ENCODE results near the gene SCGB1D1. TPM values are rescaled to one million over a fixed set of nuclear protein-coding genes. Genes with fewer than 3 reads are reported as not detected.

Gene SCGB1D1
- total and polyA plus RNA-seq, 10 of the 15 experiments (the other 5 are each of a cell fraction or from before 2014, with no cell fraction given), result not detected

- no peak overlapping the region for H3K27ac ChIP-seq (ENCODE audit: control insufficient read depth, insufficient read depth)
- FAIRE-seq (no peak), DNase-seq (ENCODE audit: low read depth, low spot score) (no peak), ATAC-seq (no peak)
- WGBS (ENCODE audit: insufficient coverage, insufficient replicate concordance, low lambda C conversion rate, missing lambda C conversion rate), result 96% methylated on average over 2 of the region's 2 CpGs
- RAD21 ChIA-PET (ENCODE audit: unreplicated experiment), result no interaction called here
- intact Hi-C loops (cut with micrococcal nuclease; ENCODE audit: unreplicated experiment) (no loop called here), in situ Hi-C loops (cut with MboI) (no loop called here)
- no TSS peak for BruUV-seq (replicated peaks)
- H3K27me3 ChIP-seq (replicated peaks in 1 of 2; ENCODE audit: control insufficient read depth in 2 of 2, insufficient read depth in 2 of 2, low read length in 1 of 2), result no peaks in the 10 kb centered on the region
- H3K9me3 ChIP-seq (replicated peaks; ENCODE audit: control insufficient read depth, insufficient read depth, low read length), result no peaks in the 10 kb centered on the region
- TF ChIP-seq IRF5 (IDR thresholded peaks at IDR 0.05; ENCODE audit: borderline replicate concordance) (no peak), SPI1 (IDR thresholded peaks at IDR 0.05; ENCODE audit: borderline replicate concordance, insufficient read depth, low read depth, low read length) (no peak), CEBPB (IDR thresholded peaks at IDR 0.05; ENCODE audit: borderline replicate concordance in 1 of 2, low read depth in 2 of 2, low read length in 2 of 2) (no peak), TARDBP (IDR thresholded peaks at IDR 0.05; ENCODE audit: borderline replicate concordance) (no peak), MEF2B (IDR thresholded peaks at IDR 0.05; ENCODE audit: partially characterized antibody, poor library complexity, severe bottlenecking) (no peak), SREBF1 (IDR thresholded peaks at IDR 0.05; ENCODE audit: low read length) (no peak), FOS (IDR thresholded peaks at IDR 0.05; ENCODE audit: borderline replicate concordance, extremely low read depth, insufficient read length) (no peak), TCF7 (IDR thresholded peaks at IDR 0.05; ENCODE audit: borderline replicate concordance) (no peak), EGR1 (IDR thresholded peaks at IDR 0.05; ENCODE audit: borderline replicate concordance in 1 of 2, low read depth in 2 of 2, low read length in 2 of 2) (no peak), CHD2 (IDR thresholded peaks at IDR 0.05; ENCODE audit: borderline replicate concordance, low read depth, low read length) (no peak), POLR2AphosphoS2 (IDR thresholded peaks at IDR 0.05; ENCODE audit: low read depth, low read length) (no peak), BACH1 (IDR thresholded peaks at IDR 0.05; ENCODE audit: borderline replicate concordance) (no peak), HDAC6 (IDR thresholded peaks at IDR 0.05; ENCODE audit: unreplicated experiment) (no peak), ZSCAN29 (IDR thresholded peaks at IDR 0.05) (no peak)
- H2AFZ ChIP-seq (ENCODE audit: control insufficient read depth, low read depth, low read length), result no peak overlapping the region
- H3K4me3 ChIP-seq, result no peak overlapping the region
- no peaks in the 10 kb centered on the region for H3K79me2 ChIP-seq (ENCODE audit: control insufficient read depth, insufficient read depth, low read length)
- peaks cover 27 to 30% of the 10 kb centered on the region in 2 experiments for H3K36me3 ChIP-seq (ENCODE audit: control insufficient read depth in 2 of 2, insufficient read depth in 2 of 2, low read length in 1 of 2)
- H4K20me1 ChIP-seq (ENCODE audit: control insufficient read depth, insufficient read depth), result no peaks in the 10 kb centered on the region; the same call in 1 of the 2 replicates
- CTCF ChIA-PET, result no interaction called here
- POLR2A ChIA-PET, result interaction anchor here (0.6 kb wide), 1 partner anchor 12 kb away, joined by 3 read pairs; no protein-coding TSS in a partner anchor
- H3K4me2 ChIP-seq (ENCODE audit: control insufficient read depth, insufficient read depth), result no peak overlapping the region
- H3K9ac ChIP-seq (ENCODE audit: control insufficient read depth, insufficient read depth, low read length), result no peak overlapping the region
- SMC1A ChIA-PET (ENCODE audit: uncharacterized antibody, unreplicated experiment), result no interaction called here
- H3K4me1 ChIP-seq (ENCODE audit: control insufficient read depth, insufficient read depth, low read length), result no peaks in the 10 kb centered on the region
These were observed 37.0 kb upstream of the SCGB1D1 start for GRCh38 chr11:62153087-62153395.

All from GM12878 (cell line).